Endometrial microvascular endothelial cells (primary cell): ENCODE measurements around the gene RHBDL1. TPM values are rescaled to one million over a fixed set of nuclear protein-coding genes. Genes with fewer than 3 reads are reported as not detected.
"Not testable (repeated sequence)": the region's sequence is repeated elsewhere in the genome, so short reads cannot be mapped to it uniquely, and the experiment has no call there.

Experiments used
- in situ Hi-C: cut with HindIII; loops from 2 replicates; pipeline ENCODE4 v1.10.0; 2017; ENCODE audit warnings: low sequenced_read_pairs, low pct_unique_long_range_greater_than_20kb; ENCODE audit errors: inconsistent ontology term
- total RNA-seq: library from RNA; depleted of rRNA; stranded (reverse); fragments of >200 nt; gene quantifications from one replicate; pipeline ENCODE4 v1.2.3, GENCODE V29; 2015; ENCODE audit errors: inconsistent ontology term

The RHBDL1 gene
- total RNA-seq, 1 donor from 2014 or later = 2.1 TPM

- in situ Hi-C loops = no loop called here
These were observed 35.1 kb downstream of the RHBDL1 start for GRCh38 chr16:710500-711075.

- in situ Hi-C loops = no loop called here
These were observed 35.6 kb downstream of the RHBDL1 start for GRCh38 chr16:711084-711483.

GRCh38 chr16:711548-712320, 36.3 kb downstream of the RHBDL1 start:
- in situ Hi-C loops = no loop called here

- in situ Hi-C loops = not testable (repeated sequence)
These were observed 37.3 kb downstream of the RHBDL1 start for GRCh38 chr16:712740-713250.

- in situ Hi-C loops = no loop called here
These were observed 38.6 kb downstream of the RHBDL1 start for GRCh38 chr16:714079-714478.

GRCh38 chr16:714558-715476, 39.3 kb downstream of the RHBDL1 start, which contains the start of gene METRN:
Gene METRN, plus strand, starts transcription at chr16:715118. Its CDS starts 172 bp downstream, at chr16:715290.
- in situ Hi-C loops = no loop called here

- in situ Hi-C loops = no loop called here
These were observed 40.2 kb downstream of the RHBDL1 start for GRCh38 chr16:715477-716199.

- in situ Hi-C loops = no loop called here
These were observed 40.7 kb downstream of the RHBDL1 start for GRCh38 chr16:716200-716568.

GRCh38 chr16:716768-717325, 41.4 kb downstream of the RHBDL1 start:
- in situ Hi-C loops = no loop called here

GRCh38 chr16:717450-718245, 42.2 kb downstream of the RHBDL1 start:
- in situ Hi-C loops = no loop called here

- in situ Hi-C loops = no loop called here
These were observed 42.9 kb downstream of the RHBDL1 start for GRCh38 chr16:718389-718788.

- in situ Hi-C loops = no loop called here
These were observed 43.5 kb downstream of the RHBDL1 start for GRCh38 chr16:718922-719321.

GRCh38 chr16:719815-720446, 44.5 kb downstream of the RHBDL1 start:
- in situ Hi-C loops = no loop called here

GRCh38 chr16:720447-720989, 45.0 kb downstream of the RHBDL1 start:
- in situ Hi-C loops = no loop called here

- in situ Hi-C loops = no loop called here
These were observed 45.7 kb downstream of the RHBDL1 start, which contains the start of gene ANTKMT for GRCh38 chr16:720990-721764. Gene ANTKMT, plus strand, starts transcription at chr16:721146. Its CDS starts 129 bp downstream, at chr16:721275.
